ENCODE data around the gene EZH2. TPM values are rescaled to one million over a fixed set of nuclear protein-coding genes. Genes with fewer than 3 reads are reported as not detected.

The EZH2 gene
- polyA plus RNA-seq, 1 of the 3 experiments (the other 2 are of a cell fraction), result 30.6 TPM

DNA sequence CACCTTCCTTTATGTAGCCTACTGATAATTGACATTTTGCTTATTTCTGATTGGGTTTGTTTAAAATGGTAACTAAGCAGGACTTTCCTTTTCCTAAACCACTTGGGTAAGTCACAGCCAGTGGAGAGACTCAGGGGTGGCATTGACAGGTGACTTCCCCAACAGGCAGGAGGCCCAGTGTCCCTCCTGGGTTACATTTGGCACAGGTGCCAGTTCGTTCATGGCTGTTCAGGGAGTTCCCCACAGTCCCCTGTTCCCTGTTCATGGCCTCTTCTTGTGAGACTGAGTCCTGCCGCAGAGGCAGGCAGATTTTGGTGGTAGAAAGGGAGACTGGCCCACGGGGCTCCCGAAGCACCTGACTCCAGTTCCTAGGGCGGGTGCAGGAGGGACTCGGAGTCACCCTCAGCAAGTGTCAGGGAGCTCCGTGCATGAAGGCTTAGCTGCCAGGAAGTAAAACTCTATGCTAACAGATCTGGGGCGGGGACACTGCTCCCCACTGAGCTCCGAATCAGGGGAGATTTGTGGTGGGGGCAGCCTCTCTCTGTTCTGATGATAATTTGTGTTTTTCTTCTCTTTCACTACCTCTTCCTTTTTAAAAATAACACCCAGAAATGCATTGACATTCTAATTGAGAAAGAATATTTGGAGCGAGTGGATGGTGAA, 84.1 kb downstream of the EZH2 start (continued):
- TF ChIP-seq USF2 (IDR thresholded peaks at IDR 0.05; ENCODE audit: borderline replicate concordance, low read depth, low read length) (no peak), IRF3 (IDR thresholded peaks at IDR 0.05; ENCODE audit: low read depth, low read length) (no peak), MXI1 (IDR thresholded peaks at IDR 0.05; ENCODE audit: low read depth, low read length) (no peak), JUND (IDR thresholded peaks at IDR 0.05) (no peak)
- TF ChIP-seq, protein P1, sequence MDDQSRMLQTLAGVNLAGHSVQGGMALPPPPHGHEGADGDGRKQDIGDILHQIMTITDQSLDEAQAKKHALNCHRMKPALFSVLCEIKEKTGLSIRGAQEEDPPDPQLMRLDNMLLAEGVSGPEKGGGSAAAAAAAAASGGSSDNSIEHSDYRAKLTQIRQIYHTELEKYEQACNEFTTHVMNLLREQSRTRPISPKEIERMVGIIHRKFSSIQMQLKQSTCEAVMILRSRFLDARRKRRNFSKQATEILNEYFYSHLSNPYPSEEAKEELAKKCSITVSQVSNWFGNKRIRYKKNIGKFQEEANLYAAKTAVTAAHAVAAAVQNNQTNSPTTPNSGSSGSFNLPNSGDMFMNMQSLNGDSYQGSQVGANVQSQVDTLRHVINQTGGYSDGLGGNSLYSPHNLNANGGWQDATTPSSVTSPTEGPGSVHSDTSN (IDR thresholded peaks at IDR 0.05), result no peak
- TF ChIP-seq, protein P2, sequence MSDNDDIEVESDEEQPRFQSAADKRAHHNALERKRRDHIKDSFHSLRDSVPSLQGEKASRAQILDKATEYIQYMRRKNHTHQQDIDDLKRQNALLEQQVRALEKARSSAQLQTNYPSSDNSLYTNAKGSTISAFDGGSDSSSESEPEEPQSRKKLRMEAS (IDR thresholded peaks at IDR 0.05; ENCODE audit: low read depth), result no peak
- TF ChIP-seq, protein P3, sequence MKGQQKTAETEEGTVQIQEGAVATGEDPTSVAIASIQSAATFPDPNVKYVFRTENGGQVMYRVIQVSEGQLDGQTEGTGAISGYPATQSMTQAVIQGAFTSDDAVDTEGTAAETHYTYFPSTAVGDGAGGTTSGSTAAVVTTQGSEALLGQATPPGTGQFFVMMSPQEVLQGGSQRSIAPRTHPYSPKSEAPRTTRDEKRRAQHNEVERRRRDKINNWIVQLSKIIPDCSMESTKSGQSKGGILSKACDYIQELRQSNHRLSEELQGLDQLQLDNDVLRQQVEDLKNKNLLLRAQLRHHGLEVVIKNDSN (IDR thresholded peaks at IDR 0.05; ENCODE audit: borderline replicate concordance, low read depth), result no peak

- no peaks in the 10 kb centered on the region for H3K27me3 ChIP-seq (ENCODE audit: insufficient read depth)
- no peak for DNase-seq
- TF ChIP-seq POLR2AphosphoS5 (IDR thresholded peaks at IDR 0.05; ENCODE audit: low read depth, low read length) (no peak), IRF3 (IDR thresholded peaks at IDR 0.05; ENCODE audit: low read depth, low read length) (no peak), RCOR1 (IDR thresholded peaks at IDR 0.05; ENCODE audit: low read length) (no peak), TEAD4 (IDR thresholded peaks at IDR 0.05; ENCODE audit: borderline replicate concordance, insufficient read depth) (no peak), CHD2 (IDR thresholded peaks at IDR 0.05; ENCODE audit: low read length, partially characterized antibody) (no peak), MEF2A (IDR thresholded peaks at IDR 0.05; ENCODE audit: borderline replicate concordance, low read depth) (no peak), USF2 (IDR thresholded peaks at IDR 0.05; ENCODE audit: borderline replicate concordance, low read depth, low read length) (no peak), EP300 (IDR thresholded peaks at IDR 0.05; ENCODE audit: borderline replicate concordance in 1 of 2, low read depth in 1 of 2, low read length in 1 of 2) (no peak), SIN3A (IDR thresholded peaks at IDR 0.05; ENCODE audit: borderline replicate concordance, low read depth, low read length) (no peak), JUND (IDR thresholded peaks at IDR 0.05) (no peak)
- TF ChIP-seq, protein P3 (IDR thresholded peaks at IDR 0.05; ENCODE audit: borderline replicate concordance, low read depth), result no peak
- ChIA-PET CTCF (interaction anchor here (1.2 kb wide), 1 partner anchor 270 kb away, joined by 3 read pairs; no protein-coding TSS in a partner anchor), POLR2A (no interaction called here)
- H3F3A ChIP-seq (replicated peaks; ENCODE audit: insufficient read depth), result peaks cover 4% of the 10 kb centered on the region
- WGBS (ENCODE audit: low lambda C conversion rate), result 98% methylated on average over 10 of the region's 10 CpGs
- no peaks in the 10 kb centered on the region for H3K4me1 ChIP-seq (ENCODE audit: control insufficient read depth in 1 of 2, insufficient read depth in 2 of 2, low read depth in 1 of 2, low read length in 1 of 2)
- no peaks in the 10 kb centered on the region for H3K9me3 ChIP-seq
- no peak overlapping the region for H3K9ac ChIP-seq
- H4K20me1 ChIP-seq (ENCODE audit: insufficient read depth), result no peaks in the 10 kb centered on the region
- no peak overlapping the region for H3K4me3 ChIP-seq (ENCODE audit: low read depth in 2 of 2, low read length in 1 of 2)
- H3K79me2 ChIP-seq (ENCODE audit: insufficient read depth), result peaks cover 10% of the 10 kb centered on the region
- no peak overlapping the region for H2AFZ ChIP-seq (ENCODE audit: low read depth)
- H3K27ac ChIP-seq (ENCODE audit: low read depth in 2 of 2, low read length in 1 of 2), result no peak overlapping the region
- no peaks in the 10 kb centered on the region for H3K9me2 ChIP-seq
- H3K36me3 ChIP-seq (replicated peaks in 1 of 2; ENCODE audit: control insufficient read depth in 1 of 2, insufficient read depth in 2 of 2, low read length in 1 of 2), result peaks cover 85 to 88% of the 10 kb centered on the region in 2 experiments
- H3K4me2 ChIP-seq, result no peak overlapping the region
Measured at GRCh38 chr7:148796841-148797240, 87.2 kb downstream of the EZH2 start.

All from SK-N-SH (cell line).